ENCODE data around the gene SQSTM1.

GRCh38 chr5:179882338-179882737 lies 61.6 kb downstream of the SQSTM1 start:
- no peak for TF ChIP-seq CTCF (IDR thresholded peaks at IDR 0.05)
- no peak for TF ChIP-seq POLR2A (IDR thresholded peaks at IDR 0.05)

Data from esophagus squamous epithelium (tissue), 4 donors.